GM19463 (cell line): ENCODE data around the gene GPR37L1.
"Not testable (repeated sequence)": the region's sequence is repeated elsewhere in the genome, so short reads cannot be mapped to it uniquely, and the experiment has no call there.

ENCODE experiments used
- ATAC-seq: cut with Tn5 transposase; IDR thresholded peaks from one replicate; pipeline ENCODE4 v1.9.1; 2021; ENCODE audit warnings: mild to moderate bottlenecking, moderate library complexity; ENCODE audit not compliant: unreplicated experiment

GPR37L1 gene

GRCh38 chr1:202107801-202108731 lies 14.7 kb upstream of the GPR37L1 start:
- ATAC-seq: no peak

GRCh38 chr1:202110977-202111376 lies 11.7 kb upstream of the GPR37L1 start:
- ATAC-seq: no peak

- not testable (repeated sequence) for ATAC-seq
Observed at GRCh38 chr1:202111589-202111988, 11.1 kb upstream of the GPR37L1 start.

- ATAC-seq: no peak
Observed at GRCh38 chr1:202112859-202113689, 9.6 kb upstream of the GPR37L1 start.

- peak; percentile 60 for ATAC-seq
Observed at GRCh38 chr1:202113690-202114300, 8.9 kb upstream of the GPR37L1 start.

- no peak for ATAC-seq
Observed at GRCh38 chr1:202116287-202116686, 6.4 kb upstream of the GPR37L1 start.

- ATAC-seq: no peak
Observed at GRCh38 chr1:202117898-202118371, 4.8 kb upstream of the GPR37L1 start.

GRCh38 chr1:202121006-202121405 lies 1.7 kb upstream of the GPR37L1 start:
- ATAC-seq: no peak

- ATAC-seq: no peak
Observed at GRCh38 chr1:202123336-202123813, 658 bp downstream of the GPR37L1 start.

GRCh38 chr1:202124142-202124541 lies 1.4 kb downstream of the GPR37L1 start:
- no peak for ATAC-seq

GRCh38 chr1:202125611-202126010 lies 2.9 kb downstream of the GPR37L1 start:
- no peak for ATAC-seq

- no peak for ATAC-seq
Observed at GRCh38 chr1:202126426-202126825, 3.7 kb downstream of the GPR37L1 start.

- no peak for ATAC-seq
Observed at GRCh38 chr1:202127061-202127460, 4.3 kb downstream of the GPR37L1 start.

- ATAC-seq: no peak
Observed at GRCh38 chr1:202127836-202128622, 5.3 kb downstream of the GPR37L1 start.

GRCh38 chr1:202129453-202130296 lies 7.0 kb downstream of the GPR37L1 start:
- no peak for ATAC-seq

- no peak for ATAC-seq
Observed at GRCh38 chr1:202130297-202130721, 7.6 kb downstream of the GPR37L1 start.

GRCh38 chr1:202130816-202131522 lies 8.3 kb downstream of the GPR37L1 start:
- ATAC-seq: no peak

GRCh38 chr1:202131956-202132821 lies 9.5 kb downstream of the GPR37L1 start:
- no peak for ATAC-seq
